Measurements from ENCODE around the gene WNT10A.
"Not testable (repeated sequence)": the region's sequence is repeated elsewhere in the genome, so short reads cannot be mapped to it uniquely, and the experiment has no call there.

WNT10A gene

DNA sequence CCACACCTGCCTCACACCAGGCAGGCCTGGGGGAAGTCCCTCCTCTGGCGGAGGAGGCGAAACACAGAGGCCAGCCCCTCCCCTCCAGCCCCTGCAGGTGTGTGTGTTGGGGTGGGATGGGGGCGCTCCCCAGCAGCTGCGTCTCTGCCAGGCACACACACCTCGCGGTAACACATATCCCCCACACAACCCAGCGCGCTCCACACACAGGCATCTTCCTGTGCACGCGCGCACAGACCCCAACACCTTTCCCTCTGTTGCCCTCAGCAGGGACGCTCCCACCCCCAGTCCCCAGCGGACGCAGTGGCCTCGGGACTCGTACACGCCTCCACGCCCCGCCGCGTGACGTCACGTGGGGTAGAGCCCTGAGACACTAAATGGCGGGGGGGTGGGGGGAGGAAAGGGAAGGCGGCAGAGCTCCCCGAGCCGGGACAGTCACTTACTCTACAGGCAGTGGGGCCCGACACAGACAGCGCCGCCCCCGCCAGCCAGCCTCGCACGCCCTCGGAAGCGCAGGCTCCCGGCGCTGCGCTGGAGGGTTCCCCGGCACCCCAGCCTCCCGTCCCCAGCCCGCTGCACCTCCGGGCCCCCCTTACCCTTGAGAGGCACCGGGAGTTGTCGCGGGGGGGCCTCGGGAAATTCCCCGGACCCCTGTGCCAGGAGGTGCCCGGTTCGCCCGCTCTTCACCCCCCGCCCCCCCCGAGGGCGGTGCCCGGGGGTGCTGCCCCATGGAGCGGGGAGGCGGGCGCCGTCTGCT is at the start of gene WNT10A:
TSS of gene WNT10A (plus strand) at position 751 of the 757 bp plus-strand sequence. CDS start 144 bp downstream, outside the sequence.
- DNase-seq: no peak

DNA sequence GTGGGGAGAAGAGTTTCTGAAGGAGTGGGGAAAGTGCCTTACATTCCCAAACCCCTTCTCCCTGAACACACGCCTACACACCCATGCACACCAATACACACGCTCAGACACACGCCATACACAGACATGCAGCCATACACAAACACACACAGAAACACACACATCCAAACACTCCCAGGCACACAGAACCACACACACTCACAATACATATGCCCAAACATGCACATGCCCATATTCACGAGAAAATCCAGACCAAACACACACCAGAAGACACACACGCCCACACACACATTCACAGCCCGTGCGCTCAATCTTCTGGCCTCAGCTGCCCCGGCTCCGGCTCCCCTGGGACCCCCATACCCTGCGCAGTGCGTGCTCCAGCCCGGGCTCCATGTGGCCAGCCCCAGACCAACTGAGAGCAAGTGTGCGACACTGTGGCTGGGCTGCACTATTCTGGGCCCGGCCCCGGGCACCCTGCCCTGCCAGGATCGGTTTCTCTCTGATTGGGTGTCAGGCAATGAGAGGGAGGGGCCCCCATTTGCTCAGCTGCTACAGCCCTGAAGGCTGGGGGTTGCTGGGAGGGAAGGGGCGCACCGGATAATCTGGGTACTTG is 49.2 kb upstream of the WNT10A start, which contains the start of gene PRKAG3:
TSS of gene PRKAG3 (minus strand) at position 426 of the 613 bp plus-strand sequence.
- no peak for DNase-seq

DNA sequence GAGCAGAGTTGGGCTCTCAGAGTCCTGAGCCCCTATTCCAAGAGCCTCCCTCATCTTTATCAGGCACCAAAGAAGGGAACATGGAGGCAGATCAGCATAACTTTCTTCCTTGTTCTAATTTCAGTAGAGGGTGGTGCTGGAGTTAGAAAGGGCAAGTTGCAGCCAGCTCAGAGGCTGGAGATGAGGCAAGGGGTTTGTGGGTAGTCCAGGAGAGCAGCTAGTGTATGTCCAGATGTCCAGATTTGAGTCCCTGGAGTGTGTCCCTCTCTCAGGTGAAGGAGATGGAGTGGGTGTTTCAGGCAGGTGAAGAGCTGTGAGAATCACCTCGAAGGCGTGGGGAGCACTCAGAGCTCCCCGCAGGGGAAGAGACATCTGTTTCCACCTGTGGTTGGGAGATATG is 48.6 kb upstream of the WNT10A start:
- no peak for DNase-seq

DNA sequence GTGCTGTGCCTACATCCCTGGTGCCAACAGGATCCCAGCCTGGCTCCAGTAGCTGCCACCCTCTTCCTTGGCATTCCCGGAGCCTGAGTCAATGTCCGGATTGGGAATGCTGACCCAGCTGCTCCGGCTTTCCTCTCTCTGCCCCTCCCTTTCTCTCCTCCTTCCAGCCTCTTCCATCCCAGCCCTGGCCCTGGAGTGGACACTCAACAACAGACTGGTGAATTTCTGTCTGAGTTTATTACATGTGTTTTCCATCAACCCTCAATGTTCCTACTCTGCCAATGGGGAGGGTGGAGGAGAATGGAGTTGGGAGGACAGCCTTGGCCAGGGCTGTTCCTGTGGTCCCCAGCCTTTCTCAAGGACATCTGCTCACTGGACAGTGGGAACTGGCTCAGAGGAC is 48.1 kb upstream of the WNT10A start:
- no peak for DNase-seq

DNA sequence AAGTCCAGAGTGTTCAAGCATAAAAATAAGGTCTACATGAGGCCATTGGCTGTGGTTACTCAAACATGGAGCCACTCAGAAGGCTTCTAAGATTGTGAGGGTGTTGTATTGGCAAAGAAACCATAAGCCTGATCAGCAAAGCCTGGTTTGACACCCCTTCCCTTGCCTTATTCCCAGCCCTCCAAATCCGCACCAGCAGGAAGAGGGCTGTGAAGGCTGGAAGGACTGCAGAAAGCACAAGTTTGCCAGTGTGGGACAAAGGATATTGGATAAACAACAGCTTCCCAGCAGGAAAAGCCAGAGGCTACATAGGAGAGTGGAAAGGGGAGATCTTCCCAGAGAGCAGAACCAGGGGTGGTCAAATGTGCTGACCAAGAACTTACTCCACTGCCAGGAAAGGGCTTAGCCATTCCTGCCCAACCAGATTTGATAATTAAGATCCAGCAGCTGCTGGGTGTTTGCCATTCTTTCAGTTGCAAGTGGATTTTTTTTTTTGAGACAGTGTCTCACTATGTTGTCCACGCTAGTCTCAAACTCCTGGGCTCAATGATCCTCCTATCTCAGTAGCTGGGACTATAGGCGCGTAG is 47.5 kb upstream of the WNT10A start:
- DNase-seq: no peak

DNA sequence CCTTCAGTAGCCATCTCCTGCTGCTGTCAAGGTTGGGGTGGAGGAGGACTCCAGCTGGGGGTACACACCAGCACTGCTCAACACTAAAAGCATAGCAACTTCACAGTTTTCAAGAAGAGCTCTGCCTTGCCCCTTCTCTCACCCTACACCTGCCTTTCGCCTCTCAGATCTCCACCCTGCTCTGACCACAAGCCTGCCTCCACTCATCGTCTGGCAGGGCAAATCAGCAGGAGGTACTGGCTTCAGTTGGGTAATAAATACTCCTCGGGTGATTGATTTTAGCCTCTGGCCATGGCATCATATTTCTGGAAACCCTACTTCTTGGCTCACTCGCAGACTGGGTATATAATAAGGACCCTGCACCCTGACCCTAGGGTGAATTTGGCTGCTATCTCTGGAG is 46.0 kb upstream of the WNT10A start:
- no peak for DNase-seq

DNA sequence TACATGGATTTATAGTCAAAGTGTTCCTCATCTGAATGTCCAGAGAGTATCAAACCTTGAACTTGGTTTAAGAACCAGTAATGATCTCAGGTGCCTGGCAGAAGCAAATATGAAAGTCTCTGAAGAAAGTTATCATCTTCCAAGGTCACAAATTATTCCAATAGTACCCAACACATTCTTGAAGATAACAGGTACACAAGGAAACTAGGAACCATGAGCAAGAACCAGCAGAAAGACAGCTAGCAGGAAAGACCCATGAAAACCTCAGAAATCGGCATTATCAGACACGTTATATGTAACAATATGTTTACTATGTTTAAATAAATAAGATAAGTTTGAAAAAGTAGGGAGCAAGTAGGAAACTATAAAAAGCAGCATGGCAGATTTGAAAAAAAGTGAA is 43.2 kb upstream of the WNT10A start:
- DNase-seq: no peak

DNA sequence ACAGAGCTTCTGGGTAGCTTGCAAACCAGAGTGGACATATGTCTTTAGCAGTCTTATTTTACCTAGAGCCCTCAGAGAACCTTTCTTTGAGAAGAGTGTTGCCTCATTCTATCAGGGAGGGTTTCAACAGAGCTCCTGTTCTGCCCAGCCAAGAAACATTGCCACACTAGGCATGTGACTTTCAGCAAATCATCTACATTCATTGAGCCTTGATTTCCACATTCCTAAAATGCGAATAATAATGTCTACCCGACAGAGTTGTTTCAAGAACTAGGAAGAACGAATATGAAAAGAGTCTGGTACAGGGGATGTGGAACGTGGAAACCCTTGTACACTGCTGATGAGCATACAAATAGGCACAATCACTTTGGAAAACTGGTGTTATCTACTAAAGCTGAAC is 41.2 kb upstream of the WNT10A start:
- no peak for DNase-seq

DNA sequence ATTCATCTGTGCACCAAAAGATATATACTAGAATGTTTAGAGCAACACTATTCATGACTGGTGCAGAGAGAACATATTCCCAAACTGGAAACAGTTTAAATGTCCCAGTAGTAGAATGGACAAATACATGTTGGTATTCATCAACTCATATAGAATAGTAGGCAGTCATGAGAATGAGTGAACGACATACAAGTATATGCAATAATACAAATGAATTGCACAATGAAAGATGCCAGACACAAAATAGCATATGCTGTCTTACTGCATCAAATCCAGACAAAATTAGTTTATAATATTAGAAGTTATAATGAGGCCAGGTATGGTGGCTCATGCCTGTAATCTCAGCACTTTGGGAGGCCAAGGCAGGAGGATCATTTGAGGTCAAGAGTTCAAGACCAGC is 40.8 kb upstream of the WNT10A start:
- DNase-seq: no peak

DNA sequence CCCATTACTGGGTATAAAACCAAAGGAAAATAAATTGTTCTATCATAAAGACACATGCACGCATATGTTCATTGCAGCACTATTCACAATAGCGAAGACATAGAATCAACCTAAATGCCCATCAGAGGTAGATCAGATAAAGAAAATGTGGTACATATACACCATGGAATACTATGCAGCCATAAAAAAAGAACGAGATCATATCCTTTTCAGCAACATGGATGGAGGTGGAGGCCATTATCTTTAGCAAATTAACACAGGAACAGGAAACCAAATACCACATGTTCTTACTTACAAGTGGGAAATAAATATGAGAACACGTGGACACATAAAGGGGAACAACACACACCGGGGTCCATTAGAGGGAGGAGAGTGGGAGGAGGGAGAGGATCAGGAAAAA is 36.3 kb upstream of the WNT10A start:
- DNase-seq: not testable (repeated sequence)

DNA sequence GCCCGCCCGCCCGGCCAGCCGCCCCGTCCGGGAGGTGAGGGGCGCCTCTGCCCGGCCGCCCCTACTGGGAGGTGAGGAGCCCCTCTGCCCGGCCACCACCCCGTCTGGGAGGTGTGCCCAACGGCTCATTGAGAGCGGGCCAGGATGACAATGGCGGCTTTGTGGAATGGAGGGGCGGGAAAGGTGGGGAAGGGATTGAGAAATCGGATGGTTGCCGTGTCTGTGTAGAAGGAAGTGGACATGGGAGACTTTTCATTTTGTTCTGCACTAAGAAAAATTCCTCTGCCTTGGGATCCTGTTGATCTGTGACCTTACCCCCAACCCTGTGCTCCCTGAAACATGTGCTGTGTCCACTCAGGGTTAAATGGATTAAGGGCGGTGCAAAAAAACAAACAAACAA is 33.7 kb upstream of the WNT10A start:
- DNase-seq: not testable (repeated sequence)

DNA sequence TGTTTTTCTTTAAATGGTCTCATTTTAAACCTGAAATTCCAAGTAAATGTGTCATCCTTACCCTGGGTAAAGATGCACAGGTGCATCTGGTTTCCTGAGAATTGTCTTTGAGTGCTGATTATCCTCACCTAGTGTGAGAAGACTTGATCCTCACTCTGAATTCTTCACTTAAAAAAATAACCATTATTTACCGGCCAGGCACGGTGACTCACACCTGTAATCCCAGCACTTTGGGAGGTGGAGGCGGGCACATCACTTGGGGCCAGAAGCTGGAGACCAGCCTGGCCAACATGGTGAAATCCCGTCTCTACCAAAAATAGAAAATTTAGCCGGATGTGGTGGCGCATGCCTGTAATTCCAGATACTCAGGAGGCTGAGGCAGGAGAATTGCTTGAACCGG is 30.9 kb upstream of the WNT10A start:
- no peak for DNase-seq

DNA sequence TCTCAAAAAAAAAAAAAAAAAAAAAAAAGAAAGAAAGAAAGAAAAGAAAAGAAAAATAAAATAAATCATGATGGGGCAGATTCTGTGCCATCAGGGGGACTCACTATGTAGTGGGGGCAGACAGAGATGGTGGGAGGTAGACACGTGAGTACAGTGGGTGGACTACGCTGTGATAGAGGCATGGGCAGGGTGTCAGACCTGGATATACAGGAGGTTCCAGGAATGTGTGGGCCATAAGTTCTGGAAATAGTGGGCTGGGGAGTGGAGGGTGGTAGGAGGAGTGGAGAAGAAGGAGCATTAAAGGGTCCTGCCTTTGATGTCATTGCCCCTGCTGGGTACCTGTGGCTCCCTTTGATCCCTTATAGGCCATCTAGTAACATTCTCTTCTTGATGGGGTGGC is 29.9 kb upstream of the WNT10A start:
- no peak for DNase-seq

DNA sequence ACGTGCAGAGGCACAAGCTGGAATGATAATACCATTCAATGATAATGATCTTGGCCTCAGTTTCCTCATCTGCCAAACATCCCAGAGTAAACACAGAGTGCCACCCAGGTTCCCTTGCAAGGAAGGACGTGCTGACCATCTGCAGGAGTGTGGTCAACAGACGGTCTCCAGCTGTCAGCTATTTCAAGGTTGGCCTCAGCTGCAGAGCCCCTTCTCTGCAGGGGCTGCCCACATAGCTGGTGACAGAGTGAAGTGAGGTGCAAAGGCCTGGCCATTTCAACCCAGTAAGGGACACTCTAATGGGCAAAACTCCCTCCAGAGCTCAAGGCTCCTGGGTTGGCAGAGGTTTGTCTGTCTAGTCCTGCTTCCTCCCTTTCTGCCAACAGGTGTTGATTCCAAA is 29.4 kb upstream of the WNT10A start:
- no peak for DNase-seq

DNA sequence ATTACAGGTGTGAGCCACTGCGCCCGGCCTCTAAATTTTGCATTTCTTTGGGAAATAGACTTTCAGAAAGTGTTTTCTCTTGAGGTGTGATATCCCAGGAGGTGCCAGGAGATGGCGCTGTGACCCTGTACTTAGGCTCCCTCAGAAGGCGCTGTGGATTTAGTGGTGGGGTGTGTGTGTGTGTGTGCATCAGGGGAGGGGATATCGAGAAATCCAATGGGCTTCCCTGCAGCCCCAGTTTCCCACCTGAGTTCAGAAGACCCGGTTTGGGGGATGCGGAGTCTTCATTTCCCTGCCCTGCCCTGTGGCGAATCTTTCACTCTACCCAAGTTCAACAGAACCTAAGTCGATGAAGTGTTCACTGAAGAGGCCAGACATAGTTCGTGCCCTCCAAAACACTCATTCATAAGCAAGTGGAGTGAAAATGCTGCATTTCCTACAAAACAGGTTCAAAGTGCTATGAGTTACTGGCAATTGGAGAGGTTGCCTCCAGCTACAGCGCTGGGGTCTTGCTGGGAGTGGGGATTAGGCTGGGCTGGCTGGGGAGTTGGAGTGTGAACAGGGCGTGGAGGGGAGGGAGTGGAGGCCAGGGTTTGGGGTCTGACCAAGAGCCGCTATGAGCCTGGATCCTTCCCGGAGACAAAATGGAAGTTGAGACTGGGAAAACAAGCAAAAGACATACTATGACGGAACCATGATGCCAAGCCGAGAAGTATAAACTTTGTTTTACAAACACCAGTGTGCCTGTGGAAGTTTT is 27.6 kb upstream of the WNT10A start:
- DNase-seq: peak; percentile 41 to 62

DNA sequence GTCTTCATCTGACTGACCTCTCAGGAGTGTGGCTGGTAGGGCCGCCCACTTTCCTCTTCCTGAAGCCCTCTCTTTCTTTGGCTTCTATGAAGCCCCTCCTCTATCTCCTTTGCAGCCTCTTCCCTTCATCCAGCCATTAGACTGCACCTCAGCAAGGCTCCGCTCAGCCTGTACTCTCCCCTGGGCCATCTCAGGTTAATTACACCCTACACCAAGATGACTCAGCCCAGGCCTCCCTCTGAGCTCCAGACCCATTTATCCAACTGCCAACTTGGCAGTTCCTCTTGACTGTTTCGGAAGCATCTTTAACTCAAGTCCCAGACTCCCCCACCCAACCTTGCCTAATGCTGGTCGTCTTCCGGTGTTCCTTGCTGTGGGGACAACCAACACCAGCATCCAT is 26.9 kb upstream of the WNT10A start:
- no peak for DNase-seq

DNA sequence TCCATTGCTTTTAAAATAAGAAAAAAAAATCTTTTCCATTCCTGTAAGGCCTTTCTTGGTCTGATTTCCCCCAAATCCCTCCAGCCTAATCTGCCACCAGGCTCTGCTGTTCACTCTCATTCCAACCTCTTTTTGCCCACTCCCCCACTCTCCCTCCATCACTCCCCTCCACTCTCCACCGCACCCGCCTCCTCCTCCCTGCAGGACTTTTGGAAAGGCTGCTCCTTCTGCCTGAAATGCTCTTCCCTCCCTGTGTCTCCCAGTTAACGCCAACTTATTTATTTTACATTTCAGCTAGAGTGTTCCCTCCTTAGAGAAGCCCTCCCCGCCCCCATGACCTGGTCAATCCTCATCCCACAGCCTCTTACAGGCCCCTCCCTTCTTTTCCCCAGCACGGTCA is 25.8 kb upstream of the WNT10A start:
- no peak for DNase-seq

DNA sequence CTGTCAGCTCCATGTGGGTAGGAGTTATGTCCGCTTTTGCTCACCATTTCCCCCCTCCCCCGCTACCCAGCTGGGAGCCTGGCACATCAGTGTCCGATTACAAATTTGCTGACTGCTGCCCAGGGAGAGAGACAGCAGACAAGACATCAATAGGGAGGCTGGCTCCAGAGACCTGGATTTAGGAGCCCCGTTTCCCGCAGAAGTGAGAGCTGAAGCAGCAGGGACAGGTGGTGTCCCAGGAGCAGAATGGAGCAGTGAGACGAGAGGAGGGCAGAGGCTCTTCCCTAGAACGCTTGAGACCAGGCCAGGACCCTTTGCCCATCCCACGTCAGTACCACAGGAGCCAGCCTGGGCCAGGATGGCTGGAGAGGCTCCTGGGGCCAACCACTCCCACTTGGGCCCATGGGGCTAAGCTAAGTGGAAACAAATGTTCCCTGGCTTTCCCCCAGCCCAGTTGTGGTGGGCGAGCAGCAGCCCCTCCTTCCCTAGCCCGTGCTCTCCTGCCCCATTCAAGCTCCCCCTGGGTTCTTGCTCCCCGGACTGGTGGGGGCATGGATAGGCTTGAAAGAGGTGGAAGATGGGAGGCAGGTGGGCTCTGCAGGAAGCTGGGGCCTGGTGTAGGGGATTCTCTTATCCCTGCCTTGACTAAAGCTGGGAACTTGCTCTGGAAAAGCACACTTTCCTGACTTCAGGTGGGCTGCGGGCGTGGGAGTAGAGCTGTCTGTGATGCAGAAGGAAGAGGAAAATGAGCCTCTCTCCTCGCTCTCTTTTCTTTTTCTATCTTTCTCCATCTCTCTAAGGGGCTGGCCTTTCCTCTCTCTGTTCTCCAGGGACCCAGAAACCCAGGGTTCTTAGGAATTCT is 25.1 kb upstream of the WNT10A start:
- DNase-seq: no peak

DNA sequence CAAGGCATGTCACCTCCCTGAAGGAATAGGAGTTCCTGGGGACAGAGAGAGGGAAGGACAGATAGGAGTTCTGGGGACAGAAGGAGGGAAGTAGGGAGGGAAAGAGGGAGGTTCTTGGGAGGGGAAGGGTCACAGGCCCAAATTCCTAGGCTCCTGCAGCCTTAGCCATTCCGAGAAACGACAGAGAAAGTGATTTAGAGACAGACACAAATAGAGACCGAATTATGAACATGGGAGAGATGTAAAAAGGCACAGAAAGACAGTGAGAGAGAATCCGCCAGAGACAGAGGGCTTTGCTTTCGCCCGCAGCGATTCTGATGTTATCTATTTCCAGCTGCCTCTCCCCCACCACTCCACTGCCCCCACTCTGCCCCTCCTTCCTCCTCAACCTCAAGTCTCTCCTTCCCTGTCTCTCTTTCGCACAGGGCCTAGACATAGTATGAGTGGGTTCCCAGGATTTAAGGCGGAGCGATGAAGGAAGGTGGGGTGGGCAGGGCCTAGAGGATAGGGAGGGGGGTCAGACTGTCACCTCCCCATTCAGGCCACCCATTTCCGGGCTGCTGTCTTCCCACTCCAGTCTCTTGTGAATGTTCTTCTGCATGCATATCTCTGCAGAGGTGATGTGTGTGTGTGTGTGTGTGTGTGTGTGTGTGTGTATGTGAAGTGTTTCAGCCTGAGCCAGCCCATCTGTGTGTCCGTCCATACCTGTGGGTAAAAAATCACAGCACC is 24.3 kb upstream of the WNT10A start:
- no peak for DNase-seq

DNA sequence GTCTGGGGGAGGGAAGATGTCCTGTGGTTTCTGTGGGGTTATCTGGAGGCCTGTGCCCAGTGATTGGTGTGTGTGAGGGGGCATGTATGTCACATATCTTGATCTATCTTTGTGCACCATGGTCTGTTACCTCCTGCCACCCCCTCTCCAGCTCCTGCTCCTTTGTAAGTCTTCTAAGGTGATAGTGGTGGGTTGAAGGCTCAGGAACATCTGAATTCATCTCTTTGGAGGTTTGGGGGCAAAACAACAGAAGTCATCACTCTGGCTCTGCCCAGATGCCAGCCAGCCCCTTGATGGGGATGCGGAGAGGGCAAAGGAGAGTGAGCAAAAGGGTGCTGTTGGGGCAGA is 23.8 kb upstream of the WNT10A start:
- DNase-seq: no peak

DNA sequence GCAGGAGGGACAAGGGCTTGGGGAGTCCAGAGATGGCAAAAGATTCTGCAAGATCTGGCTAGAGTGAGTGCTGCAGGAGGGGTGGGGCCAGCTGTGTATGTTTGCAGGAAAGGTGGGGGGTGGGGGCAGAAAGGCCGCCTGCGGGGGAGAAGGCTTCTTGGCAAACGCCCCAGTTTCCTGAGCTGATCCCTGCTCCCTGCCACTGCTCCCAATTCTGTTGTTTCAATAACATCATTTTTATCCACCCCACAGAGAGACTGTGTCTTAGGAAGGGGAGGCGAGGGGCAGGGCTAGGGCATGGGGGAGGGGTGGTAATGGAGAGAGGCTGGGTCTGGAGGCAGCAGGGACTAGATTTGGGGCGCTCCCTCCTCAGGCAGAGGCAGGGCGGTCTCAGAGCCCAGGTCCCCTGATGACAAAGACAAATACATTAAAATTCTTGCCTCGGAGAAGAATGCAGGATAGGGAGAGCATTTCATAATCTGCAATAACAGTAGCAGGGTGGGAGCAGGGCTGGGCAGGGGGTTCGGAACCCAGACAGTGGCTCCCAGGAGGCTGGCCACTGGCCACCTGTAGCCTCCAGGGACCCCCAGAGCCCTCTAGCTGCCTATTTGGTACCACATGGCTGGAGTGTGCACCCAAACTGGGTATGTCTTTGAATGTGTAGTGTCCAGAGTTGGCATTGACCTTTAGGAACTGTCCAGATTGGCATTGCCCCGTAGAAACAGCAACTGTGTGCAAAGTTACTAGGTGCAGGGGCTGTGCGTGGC is 23.1 kb upstream of the WNT10A start:
- no peak for DNase-seq
